NCI-H526 (cell line): ENCODE data around the gene SFTPA1.
"Not testable (repeated sequence)": the region's sequence is repeated elsewhere in the genome, so short reads cannot be mapped to it uniquely, and the experiment has no call there.

Source experiments
- DNase-seq, 2 experiments: peaks; one replicate each; lab custom pipeline; 2025; lab: John Stamatoyannopoulos, UW

Gene SFTPA1

GRCh38 chr10:79611193-79611976 is 646 bp downstream of the SFTPA1 start:
- not testable (repeated sequence) for DNase-seq

- DNase-seq, result no peak
Measured at GRCh38 chr10:79615577-79615976, 4.8 kb downstream of the SFTPA1 start.

GRCh38 chr10:79616164-79616563 is 5.4 kb downstream of the SFTPA1 start:
- no peak for DNase-seq

DNA sequence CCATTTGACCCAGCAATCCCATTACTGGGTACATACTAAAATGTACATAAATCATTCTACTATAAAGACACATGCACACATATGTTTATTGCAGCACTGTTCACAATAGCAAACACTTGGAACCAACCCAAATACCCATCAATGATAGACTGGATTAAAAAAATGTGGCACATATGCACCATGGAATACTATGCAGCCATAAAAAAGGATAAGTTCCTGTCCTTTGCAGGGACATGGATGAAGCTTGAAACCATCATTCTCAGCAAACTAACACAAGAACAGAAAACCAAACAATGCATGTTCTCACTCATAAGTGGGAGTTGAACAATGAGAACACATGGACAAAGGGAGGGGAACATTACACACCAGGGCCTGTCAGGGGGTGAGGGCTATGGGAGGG is 12.9 kb downstream of the SFTPA1 start:
- DNase-seq, result not testable (repeated sequence)

GRCh38 chr10:79627075-79627474 is 16.3 kb downstream of the SFTPA1 start:
- no peak for DNase-seq

- DNase-seq, result no peak
Measured at GRCh38 chr10:79628083-79628482, 17.3 kb downstream of the SFTPA1 start.

DNA sequence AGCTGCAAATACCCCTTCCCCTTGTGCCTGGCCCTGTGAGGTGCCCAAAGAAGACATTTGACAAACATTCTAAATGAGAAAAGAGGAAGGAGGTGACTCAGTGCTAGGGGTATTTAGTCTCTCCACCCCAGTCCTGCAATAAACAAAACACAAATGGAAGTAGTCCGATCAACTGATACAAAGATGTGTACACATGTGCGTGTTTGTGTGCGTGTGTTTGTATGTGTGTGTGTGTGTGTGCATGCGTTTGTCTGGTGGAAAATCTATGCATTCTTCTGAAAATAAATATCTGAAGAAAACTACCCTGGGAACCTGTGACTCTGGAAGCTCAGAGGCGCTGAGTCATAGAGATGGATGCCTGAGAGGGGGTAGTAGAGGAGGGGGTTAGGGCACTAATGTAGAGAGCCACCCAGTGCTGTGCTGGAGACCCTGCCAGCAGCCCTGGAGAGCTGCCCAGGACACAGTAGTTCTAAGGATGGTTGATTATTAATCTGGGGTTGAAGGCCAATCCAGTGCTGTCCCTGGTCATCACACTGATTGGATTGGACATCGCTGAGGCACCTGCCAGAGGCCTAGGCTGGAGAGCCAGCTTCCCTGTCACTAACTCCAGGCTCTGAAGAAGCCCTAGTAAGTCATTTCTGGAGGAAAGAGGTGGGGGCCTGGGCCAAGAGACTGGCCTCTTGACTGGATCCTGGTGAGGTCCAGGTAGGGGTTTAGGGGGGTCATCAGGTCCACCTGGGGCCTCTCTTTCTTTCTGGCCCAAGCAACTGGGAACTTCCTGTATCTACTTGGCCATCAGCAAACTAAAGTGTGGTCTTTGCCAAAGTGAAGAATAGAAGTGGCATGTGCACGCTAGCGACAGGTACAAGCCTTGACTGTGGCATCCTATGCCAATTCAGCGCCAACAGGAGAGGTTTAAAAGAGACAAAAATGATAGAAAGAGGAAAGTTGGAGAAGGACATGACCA is 18.5 kb downstream of the SFTPA1 start:
- DNase-seq, result no peak

- no peak for DNase-seq
Measured at GRCh38 chr10:79629955-79630327, 19.2 kb downstream of the SFTPA1 start.

- not testable (repeated sequence) for DNase-seq
Measured at GRCh38 chr10:79636654-79637199, 26.0 kb downstream of the SFTPA1 start.

GRCh38 chr10:79638318-79638717 is 27.6 kb downstream of the SFTPA1 start:
- DNase-seq, result no peak

GRCh38 chr10:79652695-79653094 is 42.0 kb downstream of the SFTPA1 start:
- not testable (repeated sequence) for DNase-seq

DNA sequence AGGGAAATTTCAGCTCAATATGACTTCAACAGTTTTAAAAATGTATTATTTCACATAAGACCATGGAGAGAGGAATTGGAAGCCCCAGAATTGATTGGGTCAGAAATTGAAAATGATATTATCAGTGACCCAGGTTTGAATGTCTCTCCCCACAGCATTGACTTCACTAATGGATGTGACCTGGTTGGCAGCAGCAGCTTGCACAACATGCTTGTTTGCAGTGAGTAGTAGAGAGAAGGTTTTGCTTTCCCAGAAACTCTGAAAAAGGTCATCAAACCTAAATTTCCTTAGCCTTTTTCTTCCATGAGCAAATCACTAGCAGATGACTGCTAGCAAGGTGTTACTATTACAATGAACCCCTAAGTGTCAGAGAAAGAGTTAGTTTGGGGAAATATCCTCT is 52.5 kb downstream of the SFTPA1 start:
- DNase-seq, result not testable (repeated sequence)

DNA sequence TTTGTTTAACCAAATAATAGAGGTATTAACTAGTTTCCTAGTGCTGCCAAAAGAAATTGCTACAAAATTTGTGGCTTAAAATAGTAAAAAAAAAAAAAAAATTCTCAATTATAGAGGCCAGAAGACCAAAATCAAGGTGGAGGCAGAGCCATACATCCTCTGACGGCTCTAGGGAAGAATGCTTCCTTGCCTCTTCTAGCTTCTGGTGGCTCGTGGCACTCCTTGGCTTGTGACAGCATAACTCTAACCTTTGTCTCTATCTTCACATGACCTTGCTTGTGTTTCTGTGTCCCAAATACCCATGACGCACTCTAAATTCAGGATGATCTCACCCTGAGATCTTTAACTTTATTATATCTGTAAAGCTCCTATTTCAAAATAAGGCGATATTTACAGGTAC is 53.9 kb downstream of the SFTPA1 start:
- DNase-seq, result not testable (repeated sequence)
